ENCODE measurements around the gene MAP2K3.
"Not testable (repeated sequence)": the region's sequence is repeated elsewhere in the genome, so short reads cannot be mapped to it uniquely, and the experiment has no call there.

DNA sequence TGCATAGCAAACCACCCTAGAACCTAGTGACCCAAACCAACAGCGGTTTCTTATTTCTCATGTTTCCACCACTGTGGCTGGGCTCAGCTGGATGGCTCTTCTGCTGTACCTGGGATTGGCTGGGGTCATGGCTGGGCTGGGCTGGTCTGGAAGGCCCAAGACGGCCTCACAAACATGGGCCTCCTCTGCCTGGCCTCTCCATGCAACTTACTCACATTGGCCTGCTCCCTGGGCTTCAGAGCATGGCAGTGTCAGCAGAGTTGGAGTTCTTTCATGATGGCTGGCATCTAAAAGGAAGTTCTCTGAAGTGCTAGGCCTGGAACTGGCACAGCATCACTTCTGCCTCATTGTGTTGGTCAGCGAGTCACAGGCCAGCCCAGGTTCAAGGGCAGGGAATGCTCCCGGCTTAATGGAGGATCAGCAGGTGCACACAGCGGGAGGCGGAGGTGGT is 24.4 kb downstream of the MAP2K3 start:
- TF ChIP-seq EZH2phosphoT487 (IDR thresholded peaks at IDR 0.05; ENCODE audit: borderline replicate concordance, low read depth, low read length), result not testable (repeated sequence)
- TF ChIP-seq, protein P1, sequence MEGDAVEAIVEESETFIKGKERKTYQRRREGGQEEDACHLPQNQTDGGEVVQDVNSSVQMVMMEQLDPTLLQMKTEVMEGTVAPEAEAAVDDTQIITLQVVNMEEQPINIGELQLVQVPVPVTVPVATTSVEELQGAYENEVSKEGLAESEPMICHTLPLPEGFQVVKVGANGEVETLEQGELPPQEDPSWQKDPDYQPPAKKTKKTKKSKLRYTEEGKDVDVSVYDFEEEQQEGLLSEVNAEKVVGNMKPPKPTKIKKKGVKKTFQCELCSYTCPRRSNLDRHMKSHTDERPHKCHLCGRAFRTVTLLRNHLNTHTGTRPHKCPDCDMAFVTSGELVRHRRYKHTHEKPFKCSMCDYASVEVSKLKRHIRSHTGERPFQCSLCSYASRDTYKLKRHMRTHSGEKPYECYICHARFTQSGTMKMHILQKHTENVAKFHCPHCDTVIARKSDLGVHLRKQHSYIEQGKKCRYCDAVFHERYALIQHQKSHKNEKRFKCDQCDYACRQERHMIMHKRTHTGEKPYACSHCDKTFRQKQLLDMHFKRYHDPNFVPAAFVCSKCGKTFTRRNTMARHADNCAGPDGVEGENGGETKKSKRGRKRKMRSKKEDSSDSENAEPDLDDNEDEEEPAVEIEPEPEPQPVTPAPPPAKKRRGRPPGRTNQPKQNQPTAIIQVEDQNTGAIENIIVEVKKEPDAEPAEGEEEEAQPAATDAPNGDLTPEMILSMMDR (conservative IDR thresholded peaks at IDR 0.05; ENCODE audit: low read length), result not testable (repeated sequence)
